H1 (cell line): Measurements from ENCODE around the gene INPP4B. TPM values are rescaled to one million over a fixed set of nuclear protein-coding genes. Genes with fewer than 3 reads are reported as not detected.

Experiments
- CTCF ChIA-PET: fragments of 300-600 bp; sonication (Branson Sonifier 250); formaldehyde crosslinking; loops from one replicate; lab custom pipeline; 2021; ENCODE audit not compliant: partially characterized antibody; lab: Charles Lee
- POLR2A ChIA-PET: fragments of 300-600 bp; sonication (Branson Sonifier 250); formaldehyde crosslinking; loops from one replicate; lab custom pipeline; 2021; ENCODE audit warnings: inconsistent platforms; ENCODE audit not compliant: partially characterized antibody; lab: Charles Lee
- DNase-seq, 2 experiments: peaks; one replicate each; pipeline versions ENCODE4 v3.0.0 to v3.0.0-alpha.2; 2010 to 2022; ENCODE audit warnings: low spot score in 2 of 2, low read depth in 1 of 2, mixed read lengths in 1 of 2
- FAIRE-seq: peaks from 2 replicates; lab custom pipeline; 2011; peaks lifted over from hg19 to GRCh38; lab: Jason Lieb, UNC
- H2AFZ ChIP-seq: 2 replicates; pipeline ENCODE4 v1.8.1; 2012; ENCODE audit warnings: low read length, inconsistent platforms
- H2AK5ac ChIP-seq: 2 replicates; pipeline ENCODE4 v1.6.1; 2013; ENCODE audit warnings: low read depth, low read length
- H2BK120ac ChIP-seq: replicated peaks from 2 replicates; pipeline ENCODE3; 2013; ENCODE audit warnings: low read depth, low read length, inconsistent platforms
- H2BK12ac ChIP-seq: 2 replicates; pipeline ENCODE4 v1.6.1; 2013; ENCODE audit warnings: low read depth, low read length
- H2BK15ac ChIP-seq: 2 replicates; pipeline ENCODE4 v1.6.1; 2013; ENCODE audit warnings: low read length
- H2BK20ac ChIP-seq: 2 replicates; pipeline ENCODE4 v1.6.1; 2013; ENCODE audit warnings: low read length
- H2BK5ac ChIP-seq: 2 replicates; pipeline ENCODE4 v1.6.1; 2013; ENCODE audit warnings: low read depth, low read length
- H3K14ac ChIP-seq: 2 replicates; pipeline ENCODE4 v1.6.1; 2013; ENCODE audit warnings: inconsistent platforms; ENCODE audit not compliant: insufficient read length
- H3K18ac ChIP-seq: 2 replicates; pipeline ENCODE4 v1.6.1; 2013; ENCODE audit warnings: low read length; ENCODE audit errors: extremely low read depth
- H3K23ac ChIP-seq: 2 replicates; pipeline ENCODE4 v1.6.1; 2013; ENCODE audit warnings: inconsistent platforms; ENCODE audit not compliant: insufficient read length
- H3K23me2 ChIP-seq: 2 replicates; pipeline ENCODE4 v1.6.1; 2013; ENCODE audit warnings: low read depth, low read length
- H3K27ac ChIP-seq: 2 replicates; pipeline ENCODE4 v1.6.1; 2011; ENCODE audit warnings: low read depth, low read length, inconsistent platforms
- H3K27me3 ChIP-seq, 4 experiments: replicated peaks in 1 of 4; 1 replicate in 1 of 4; 2 replicates in 3 of 4; pipeline versions ENCODE4 v1.6.1 to v1.8.1; 2011 to 2013; ENCODE audit warnings: low read length in 3 of 4, mild to moderate bottlenecking in 3 of 4, inconsistent platforms in 2 of 4, mixed read lengths in 2 of 4, moderate library complexity in 1 of 4; ENCODE audit not compliant: control insufficient read depth in 3 of 4, insufficient read depth in 3 of 4; ENCODE audit errors: extremely low read depth in 1 of 4
- H3K36me3 ChIP-seq, 4 experiments: 2 replicates each; pipeline versions ENCODE4 v1.6.1 to v1.8.1; 2011 to 2013; ENCODE audit warnings: mild to moderate bottlenecking in 4 of 4, low read length in 3 of 4, moderate library complexity in 2 of 4, control low read depth in 1 of 4, inconsistent platforms in 1 of 4; ENCODE audit not compliant: insufficient read depth in 4 of 4, control insufficient read depth in 2 of 4
- H3K4ac ChIP-seq: replicated peaks from 2 replicates; pipeline ENCODE3; 2013; ENCODE audit warnings: low read length, low read depth, mixed read lengths, inconsistent platforms; ENCODE audit not compliant: insufficient read length
- H3K4me1 ChIP-seq, 4 experiments: replicated peaks in 1 of 4; 1 replicate in 1 of 4; 2 replicates in 3 of 4; pipeline versions ENCODE4 v1.6.1 to v1.8.1; 2011 to 2013; ENCODE audit warnings: low read length in 3 of 4, inconsistent platforms in 2 of 4, mixed read lengths in 1 of 4; ENCODE audit not compliant: insufficient read depth in 4 of 4, control insufficient read depth in 3 of 4
- H3K4me2 ChIP-seq, 2 experiments: 2 replicates each; pipeline versions ENCODE4 v1.6.1 to v1.8.1; 2011 to 2013; ENCODE audit warnings: low read depth in 2 of 2, low read length in 2 of 2, control low read depth in 1 of 2, inconsistent platforms in 1 of 2, mild to moderate bottlenecking in 1 of 2; ENCODE audit not compliant: insufficient read depth in 1 of 2
- H3K4me3 ChIP-seq, 4 experiments: fragments of 200-600, 300-600 bp in 1 of 4; sonication (generic), shearing (Covaris generic), sonication (Bioruptor Twin) in 1 of 4; 2 replicates each; pipeline versions ENCODE4 v1.5.1 to v1.8.1; 2011 to 2016; ENCODE audit warnings: low read length in 4 of 4, low read depth in 3 of 4, control low read depth in 2 of 4, inconsistent platforms in 2 of 4, mild to moderate bottlenecking in 2 of 4, mixed read lengths in 1 of 4, moderate library complexity in 1 of 4; ENCODE audit not compliant: insufficient read depth in 2 of 4; ENCODE audit errors: extremely low read depth in 1 of 4
- H3K56ac ChIP-seq: replicated peaks from 2 replicates; pipeline ENCODE3; 2013; ENCODE audit warnings: low read depth, mild to moderate bottlenecking, mixed read lengths, low read length, inconsistent platforms; ENCODE audit not compliant: insufficient read length
- H3K79me1 ChIP-seq: 2 replicates; pipeline ENCODE4 v1.6.1; 2013; ENCODE audit warnings: low read depth, low read length, control low read depth
- H3K79me2 ChIP-seq, 2 experiments: 2 replicates each; pipeline versions ENCODE4 v1.6.1 to v1.8.1; 2012 to 2013; ENCODE audit warnings: low read length in 2 of 2, mild to moderate bottlenecking in 2 of 2, inconsistent platforms in 1 of 2; ENCODE audit not compliant: insufficient read depth in 2 of 2, control insufficient read depth in 1 of 2
- H3K9ac ChIP-seq, 4 experiments: replicated peaks in 1 of 4; 1 replicate in 1 of 4; 2 replicates in 3 of 4; pipeline versions ENCODE4 v1.6.1 to v1.8.1; 2011 to 2013; ENCODE audit warnings: low read depth in 3 of 4, low read length in 3 of 4, control low read depth in 2 of 4, mild to moderate bottlenecking in 2 of 4, moderate library complexity in 2 of 4, inconsistent platforms in 1 of 4; ENCODE audit errors: extremely low read depth in 1 of 4
- H3K9me3 ChIP-seq, 2 experiments: 2 replicates each; pipeline versions ENCODE4 v1.6.1 to v1.8.1; 2012 to 2013; ENCODE audit warnings: mild to moderate bottlenecking in 2 of 2, moderate library complexity in 2 of 2, control low read depth in 1 of 2, inconsistent platforms in 1 of 2, low read depth in 1 of 2, low read length in 1 of 2, mixed read lengths in 1 of 2; ENCODE audit not compliant: insufficient read depth in 2 of 2
- H4K20me1 ChIP-seq, 2 experiments: replicated peaks in 1 of 2; 2 replicates each; pipeline versions ENCODE3 to v1.8.1; 2011 to 2013; ENCODE audit warnings: inconsistent platforms in 2 of 2, low read length in 2 of 2, mild to moderate bottlenecking in 1 of 2; ENCODE audit not compliant: insufficient read depth in 2 of 2, control insufficient read depth in 1 of 2
- H4K5ac ChIP-seq: 2 replicates; pipeline ENCODE4 v1.6.1; 2013; ENCODE audit warnings: low read length, low read depth, mixed read lengths, inconsistent platforms; ENCODE audit not compliant: insufficient read length
- H4K8ac ChIP-seq: 2 replicates; pipeline ENCODE4 v1.8.0; 2013; ENCODE audit warnings: mild to moderate bottlenecking, moderate library complexity, low read length, inconsistent platforms; ENCODE audit not compliant: insufficient read depth; ENCODE audit errors: extremely low read depth
- H4K91ac ChIP-seq: replicated peaks from 2 replicates; pipeline ENCODE3; 2013; ENCODE audit warnings: low read length, mixed read lengths, inconsistent platforms; ENCODE audit not compliant: insufficient read length
- ZNF274 ChIP-seq: IDR thresholded peaks from 2 replicates; pipeline ENCODE4 v1.7.0; 2012; ENCODE audit warnings: low read length, borderline replicate concordance; ENCODE audit errors: extremely low read depth
- WGBS, 2 experiments: shearing (Covaris generic) in 1 of 2; methylation state at CpG; one replicate each; pipeline versions ENCODE4 v1.1.6 to v1.1.7; 2013 to 2015; ENCODE audit warnings: low lambda C conversion rate in 2 of 2, mixed read lengths in 2 of 2, inconsistent platforms in 1 of 2, low coverage in 1 of 2, missing lambda C conversion rate in 1 of 2; ENCODE audit not compliant: insufficient replicate concordance in 2 of 2, insufficient coverage in 1 of 2, insufficient read length in 1 of 2; ENCODE audit errors: extremely low coverage in 1 of 2, missing lambda C conversion rate in 1 of 2; 5-methylcytosine and 5-hydroxymethylcytosine counted together
- polyA plus RNA-seq, 7 experiments: library from polyadenylated mRNA; depleted of rRNA in 3 of 7; stranded (reverse) in 5 of 7; unstranded in 2 of 7; fragments of >200 nt in 5 of 7; fragments of 200-250 nt in 2 of 7; gene quantifications; 1 replicate in 5 of 7; 2 replicates in 1 of 7; 4 replicates in 1 of 7; pipeline versions ENCODE4 v1.2.1 to v1.2.3, GENCODE V29; 2011 to 2013; ENCODE audit warnings: missing spikeins in 2 of 7, mixed read lengths in 2 of 7
- total RNA-seq: library from RNA; stranded (reverse); fragmentation: NEBNext Ultra II Directional; extraction: Animal tissue kit (Norgen Biotek cat#: 25700); gene quantifications from 2 replicates; pipeline ENCODE4 v1.2.1, GENCODE V29; 2021

INPP4B gene
- total and polyA plus RNA-seq, 2 of the 8 experiments (the other 6 are each of a cell fraction or from before 2014, with no cell fraction given) = 0.11 to 0.54 TPM

GRCh38 chr4:142348613-142349021 is 497.5 kb downstream of the INPP4B start:
- POLR2A ChIA-PET = no interaction called here
- no peak overlapping the region for H4K8ac ChIP-seq
- FAIRE-seq (no peak), DNase-seq (no peak)
- no peaks in the 10 kb centered on the region for H3K27me3 ChIP-seq
- no peaks in the 10 kb centered on the region for H3K23me2 ChIP-seq
- H4K91ac ChIP-seq = no peak overlapping the region
- no peak overlapping the region for H3K23ac ChIP-seq
- H3K9me3 ChIP-seq = no peaks in the 10 kb centered on the region
- no peak overlapping the region for H2BK120ac ChIP-seq
- no peak overlapping the region for H2BK20ac ChIP-seq
- H4K20me1 ChIP-seq = no peaks in the 10 kb centered on the region
- H3K79me2 ChIP-seq = no peaks in the 10 kb centered on the region
- no peak overlapping the region for H2AK5ac ChIP-seq
- H3K27ac ChIP-seq = no peak overlapping the region
- H3K14ac ChIP-seq = no peak overlapping the region
- no peak overlapping the region for H3K56ac ChIP-seq
- WGBS, 2 experiments = 93% methylated on average over 1 of the region's 1 CpG; no CpG with 5 or more reads in 1 of the 2 experiments
- CTCF ChIA-PET = interaction anchor here (0.5 to 0.9 kb wide), 3 partner anchors 10 to 343 kb away, joined by 3 to 5 read pairs (median 3); no protein-coding TSS in a partner anchor
- H3K4me1 ChIP-seq = no peaks in the 10 kb centered on the region
- H2AFZ ChIP-seq = no peak overlapping the region
- H2BK15ac ChIP-seq = no peak overlapping the region
- no peak overlapping the region for H3K9ac ChIP-seq
- H2BK5ac ChIP-seq = no peak overlapping the region
- no peaks in the 10 kb centered on the region for H3K36me3 ChIP-seq
- no peak overlapping the region for H3K4ac ChIP-seq
- no peak overlapping the region for H3K4me2 ChIP-seq
- H3K4me3 ChIP-seq = no peak overlapping the region
- no peak overlapping the region for H4K5ac ChIP-seq
- no peak overlapping the region for H3K18ac ChIP-seq
- H2BK12ac ChIP-seq = no peak overlapping the region
- no peaks in the 10 kb centered on the region for H3K79me1 ChIP-seq
- no peak for TF ChIP-seq ZNF274
